NCI-H2029 treated with DMSO at 0.1 percent for 48 hours (cell line): ENCODE measurements around the gene NANS.
"Not testable (repeated sequence)": the region's sequence is repeated elsewhere in the genome, so short reads cannot be mapped to it uniquely, and the experiment has no call there.

Experiments used
- DNase-seq: peaks from one replicate; lab custom pipeline; 2025; lab: John Stamatoyannopoulos, UW

Gene NANS

DNA sequence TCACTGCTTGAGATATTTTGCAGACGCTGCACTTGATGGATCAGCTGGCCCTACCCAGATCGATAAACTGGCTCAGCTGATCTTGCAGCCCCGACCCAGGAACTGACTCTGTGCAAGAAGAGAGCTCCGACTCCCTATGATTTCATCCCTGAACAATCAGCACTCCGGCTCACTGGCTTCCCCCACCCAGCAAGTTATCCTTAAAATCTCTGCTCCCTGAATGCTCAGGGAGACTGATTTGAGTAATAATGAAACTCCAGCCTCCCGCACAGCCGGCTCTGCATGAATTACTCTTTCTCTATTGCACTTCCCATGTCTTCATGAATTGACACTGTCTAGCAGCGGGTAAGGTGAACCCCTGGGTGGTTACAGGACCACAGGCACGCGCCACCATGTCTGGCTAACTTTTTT is 16.9 kb upstream of the NANS start:
- no peak for DNase-seq

DNA sequence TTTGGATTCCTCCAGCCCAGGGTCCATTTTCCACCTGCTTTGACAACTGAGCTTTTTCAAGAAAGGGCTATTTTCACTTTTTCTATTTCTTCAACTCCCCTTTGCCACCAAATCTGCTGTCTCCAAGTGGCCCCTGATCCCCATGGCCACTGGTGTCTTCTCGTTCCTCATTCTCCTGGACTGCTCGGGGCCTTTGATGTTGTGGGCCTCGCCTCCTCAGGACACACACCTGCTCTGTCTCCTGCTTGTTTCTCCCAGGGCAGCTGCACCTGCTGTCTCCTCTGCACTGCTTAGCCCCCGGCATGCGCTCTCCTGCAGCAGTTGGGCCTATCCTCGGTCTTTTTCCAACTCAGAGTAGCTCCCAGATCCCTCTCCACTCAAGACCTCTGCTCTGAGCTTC is 16.3 kb upstream of the NANS start:
- DNase-seq: no peak

DNA sequence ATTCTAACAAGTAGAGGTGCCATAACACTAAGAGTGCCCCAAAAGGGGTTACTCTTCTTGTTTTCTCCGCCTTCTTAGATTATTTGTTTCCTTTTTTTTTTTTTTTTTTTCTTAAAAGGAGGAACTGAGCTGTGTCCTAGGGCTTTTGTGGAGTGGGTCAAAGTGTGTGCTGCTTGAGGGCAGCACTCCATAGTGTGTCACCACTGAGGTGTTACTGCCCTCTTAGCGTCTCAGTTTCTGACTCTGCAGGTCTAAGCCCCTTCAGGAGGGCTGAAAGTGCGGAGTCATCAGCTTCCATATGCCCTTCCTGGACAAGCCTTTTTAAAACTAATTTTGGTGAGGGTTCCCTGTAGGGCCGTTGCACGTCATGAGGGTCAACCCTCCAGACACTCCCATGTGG is 12.6 kb upstream of the NANS start:
- no peak for DNase-seq

- DNase-seq: peak; percentile 14
Observed at GRCh38 chr9:98045234-98046179, 11.0 kb upstream of the NANS start.

DNA sequence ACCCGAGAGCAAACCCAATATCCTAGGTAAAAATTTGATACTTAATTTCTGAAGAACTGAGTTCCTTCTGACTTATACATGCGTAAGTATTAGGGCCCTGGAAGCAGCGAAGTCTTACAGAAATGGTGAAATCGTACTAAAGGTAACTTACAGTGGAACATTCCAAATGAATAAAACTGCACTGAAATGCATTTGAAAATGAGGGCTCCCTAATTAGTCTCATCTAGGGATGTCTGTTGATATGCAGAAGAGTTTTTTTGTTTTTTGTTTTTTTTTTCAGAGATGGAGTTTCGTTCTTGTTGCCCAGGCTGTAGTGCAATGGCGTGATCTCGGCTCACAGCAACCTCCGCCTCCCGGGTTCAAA is 10.4 kb upstream of the NANS start:
- no peak for DNase-seq

DNA sequence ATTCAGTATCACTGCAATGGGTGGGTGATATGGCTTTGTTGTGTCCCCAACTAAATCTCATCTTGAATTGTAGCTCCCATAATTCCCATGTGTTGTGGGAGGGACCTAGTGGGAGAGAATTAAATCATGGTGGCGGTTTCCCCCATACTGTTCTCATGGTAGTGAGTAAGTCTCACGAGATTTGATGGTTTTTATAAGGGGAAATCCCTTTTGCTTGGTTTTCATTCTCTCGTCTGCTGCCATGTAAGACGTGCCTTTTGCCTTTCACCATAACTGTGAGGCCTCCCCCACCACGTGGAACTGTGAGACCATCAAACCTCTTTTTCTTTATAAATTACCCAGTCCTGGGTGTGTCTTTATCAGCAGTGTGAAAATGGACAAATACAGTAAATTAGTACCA is 9.5 kb upstream of the NANS start:
- no peak for DNase-seq

GRCh38 chr9:98049288-98050072 is 7.1 kb upstream of the NANS start:
- no peak for DNase-seq

DNA sequence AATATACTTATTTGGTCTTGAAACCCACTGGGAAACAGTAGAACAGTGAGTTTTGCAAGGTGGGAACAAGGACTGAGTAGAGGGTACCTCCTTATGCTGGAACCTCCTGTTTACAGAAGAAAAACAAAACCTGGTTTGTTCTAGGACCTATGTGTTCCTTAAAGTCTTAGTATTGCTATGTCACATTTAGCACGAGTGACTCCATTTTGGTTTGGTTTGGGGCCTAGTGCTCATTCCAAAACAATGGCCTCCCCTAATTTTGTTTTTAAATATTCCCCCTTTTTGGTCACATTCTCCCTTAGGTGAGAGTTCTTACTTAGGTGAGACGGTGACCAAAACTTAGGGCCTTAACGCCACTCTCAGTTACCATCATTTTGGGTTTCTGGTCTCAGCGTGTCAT is 6.2 kb upstream of the NANS start:
- no peak for DNase-seq

- no peak for DNase-seq
Observed at GRCh38 chr9:98054376-98054951, 2.1 kb upstream of the NANS start.

- no peak for DNase-seq
Observed at GRCh38 chr9:98057138-98057799, 737 bp downstream of the NANS start.

GRCh38 chr9:98062161-98062560 is 5.6 kb downstream of the NANS start:
- DNase-seq: no peak

DNA sequence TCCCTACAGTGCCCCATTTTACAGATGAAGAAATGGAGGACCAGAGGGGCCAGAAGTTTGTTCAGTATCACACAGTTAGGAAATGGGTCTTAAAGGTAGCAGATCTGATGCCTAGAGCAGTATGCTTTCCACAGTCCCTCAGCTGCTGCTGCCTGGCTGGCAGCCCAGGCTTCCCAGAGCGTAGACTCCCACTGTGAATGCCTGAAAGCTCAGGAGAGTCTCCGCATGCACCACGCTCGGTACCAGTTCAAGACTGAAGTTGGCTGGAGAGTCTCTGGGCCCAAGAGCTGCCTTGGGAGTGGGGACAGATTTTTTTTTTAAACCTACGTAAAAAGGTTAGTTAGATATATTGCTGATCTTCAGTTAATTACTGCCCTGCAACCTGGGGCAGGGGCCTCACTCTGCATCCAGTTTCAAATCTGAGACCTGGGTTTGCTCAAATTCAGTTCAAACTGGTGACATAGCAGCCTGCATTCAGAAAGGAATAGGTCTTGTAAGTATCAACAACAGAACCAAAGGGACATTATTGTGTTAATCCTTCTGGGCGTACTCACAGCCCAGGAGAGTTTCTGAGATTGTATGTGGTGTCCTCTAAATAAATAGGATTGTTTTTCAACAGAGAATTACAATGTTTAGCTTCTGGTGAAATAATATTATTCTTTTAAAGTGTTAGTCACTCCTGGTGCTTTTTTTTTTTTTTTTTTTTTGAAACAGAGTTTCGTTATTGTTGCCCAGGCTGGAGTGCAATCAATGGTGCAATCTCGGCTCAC is 8.3 kb downstream of the NANS start:
- no peak for DNase-seq

GRCh38 chr9:98066235-98066634 is 9.7 kb downstream of the NANS start:
- no peak for DNase-seq

DNA sequence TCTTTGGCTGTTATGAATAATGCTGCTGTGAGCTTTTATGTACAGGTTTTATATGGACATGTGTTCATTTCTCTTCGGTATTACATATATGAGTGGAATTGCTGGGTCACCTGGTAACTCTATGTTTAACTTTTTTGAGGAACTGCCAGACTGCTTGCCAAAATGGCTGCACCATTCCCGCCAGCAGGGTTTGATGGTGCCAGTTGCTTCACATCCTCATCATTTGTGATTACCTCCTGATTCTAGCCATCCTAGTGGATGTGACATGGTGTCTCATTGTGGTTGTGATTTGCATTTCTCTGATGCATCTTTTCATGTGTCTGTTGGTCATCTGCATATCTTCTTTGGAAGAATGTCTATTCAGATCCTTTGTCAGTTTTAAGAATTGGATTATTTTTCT is 10.7 kb downstream of the NANS start:
- DNase-seq: no peak

DNA sequence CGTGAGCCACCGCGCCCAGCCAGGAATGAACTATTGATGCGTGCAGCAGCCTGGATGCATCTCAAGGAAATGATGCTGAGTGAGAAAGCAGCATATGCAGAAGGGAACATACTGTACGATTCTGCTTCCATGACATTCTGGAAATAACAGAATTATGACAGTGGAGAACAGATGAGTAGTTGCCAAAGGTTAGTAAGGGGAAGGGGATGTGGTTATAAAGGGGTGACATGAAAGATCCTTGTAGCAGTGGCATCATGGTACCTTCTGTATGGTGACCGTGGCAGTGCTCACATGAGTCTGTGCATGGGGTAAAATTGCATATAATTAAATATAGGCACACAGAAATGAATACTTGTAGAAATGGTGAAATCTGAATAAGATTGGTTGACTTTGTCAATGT is 13.0 kb downstream of the NANS start:
- no peak for DNase-seq

DNA sequence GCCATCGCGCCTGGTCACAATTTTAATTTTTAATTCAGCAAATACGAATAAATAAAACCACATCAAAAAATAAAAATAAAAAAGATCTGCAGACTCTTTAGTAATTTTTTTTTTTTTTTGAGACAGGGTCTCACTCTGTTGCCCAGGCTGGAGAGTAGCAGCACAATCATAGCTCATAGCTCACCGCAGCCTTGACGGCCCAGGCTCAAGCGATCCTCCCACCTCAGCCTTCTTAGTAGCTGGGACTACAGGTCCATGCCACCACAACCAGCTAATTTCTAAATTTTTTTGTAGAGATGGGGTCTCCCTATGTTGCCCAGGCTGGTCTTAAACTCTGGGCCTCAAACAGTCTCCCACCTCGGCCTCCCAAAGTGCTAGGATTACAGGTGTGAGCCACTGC is 14.2 kb downstream of the NANS start:
- DNase-seq: no peak

DNA sequence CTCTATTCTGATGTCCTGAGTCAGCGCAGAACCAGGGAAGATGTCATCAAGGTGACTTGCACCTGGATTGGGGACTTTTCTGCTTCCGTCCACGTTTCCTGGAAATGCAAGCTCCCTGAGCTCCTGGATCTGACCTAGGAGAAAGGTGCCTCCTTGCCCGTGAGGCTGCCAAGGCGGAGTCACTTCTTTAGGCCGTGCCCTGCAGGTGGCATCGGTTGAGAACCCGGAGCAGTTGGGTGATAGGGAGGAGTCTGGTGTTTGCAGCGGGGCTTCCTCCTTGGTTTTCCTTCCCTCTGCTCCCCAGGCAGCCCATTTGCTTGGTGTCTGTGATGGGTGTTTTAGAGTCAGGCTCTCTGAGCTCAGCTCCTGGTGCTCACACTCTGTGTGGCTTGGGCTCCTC is 15.2 kb downstream of the NANS start:
- DNase-seq: no peak

GRCh38 chr9:98074115-98074990 is 17.8 kb downstream of the NANS start:
- peak; percentile 69 for DNase-seq

DNA sequence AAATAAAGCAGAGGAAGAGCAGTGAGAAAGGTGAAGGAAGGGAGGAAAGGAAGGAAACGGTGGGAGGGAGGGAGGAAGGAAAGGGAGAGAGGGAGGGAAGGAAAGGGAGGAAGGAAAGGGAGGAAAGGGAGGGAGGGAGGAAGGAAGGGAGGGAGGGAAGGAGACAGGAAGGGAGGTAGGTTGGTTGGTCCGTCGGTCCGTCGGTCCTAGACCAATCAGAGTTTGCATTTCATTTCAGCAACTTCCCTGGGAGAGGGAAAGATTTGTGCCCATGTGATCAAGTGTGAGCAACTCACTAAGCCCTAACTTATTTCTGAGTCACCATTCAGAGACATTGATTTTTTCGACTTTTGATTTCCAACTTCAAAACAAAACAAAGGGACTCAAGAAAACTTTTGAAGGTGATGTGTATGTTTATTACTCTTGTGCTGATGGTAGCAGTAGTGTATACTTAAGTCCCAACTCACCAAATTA is 18.8 kb downstream of the NANS start:
- no peak for DNase-seq

DNA sequence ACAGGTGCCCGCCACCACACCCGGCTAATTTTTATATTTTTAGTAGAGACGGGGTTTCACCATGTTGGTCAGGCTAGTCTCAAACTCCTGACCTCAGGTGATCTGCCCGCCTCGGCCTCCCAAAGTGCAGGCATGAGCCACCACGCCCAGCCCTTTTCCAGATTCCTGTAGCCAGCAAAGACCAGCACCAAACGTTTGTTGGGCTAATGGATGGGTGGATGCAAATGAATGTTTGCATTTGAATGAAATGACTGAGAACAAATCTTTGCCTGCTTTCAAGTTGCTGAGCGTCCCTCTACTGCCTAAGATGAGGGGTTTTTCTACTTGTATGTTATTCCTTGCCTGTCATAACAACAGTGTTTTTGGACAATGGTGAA is 20.0 kb downstream of the NANS start:
- not testable (repeated sequence) for DNase-seq

DNA sequence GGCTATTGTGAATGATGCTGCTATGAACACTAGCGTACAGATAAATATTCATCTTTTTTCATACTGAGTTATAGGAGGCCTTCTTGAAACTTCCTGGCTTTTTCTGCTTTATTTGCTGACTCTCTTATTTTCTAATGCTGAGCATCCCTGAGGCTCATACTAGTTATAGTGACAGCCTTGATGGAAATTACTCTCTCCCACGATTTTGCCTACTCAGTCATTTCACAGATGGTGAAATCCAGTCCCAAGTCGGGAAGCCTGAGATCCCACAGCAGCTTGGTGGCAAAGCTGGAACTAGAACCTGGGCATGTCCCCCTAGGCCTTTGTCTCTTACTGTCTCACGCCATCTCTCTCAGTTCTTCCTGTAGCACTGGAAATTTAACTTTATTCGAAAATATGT is 22.4 kb downstream of the NANS start:
- no peak for DNase-seq
